Sigmoid colon (tissue), 7 donors: ENCODE data around the gene VAT1L. TPM values are rescaled to one million over a fixed set of nuclear protein-coding genes. Genes with fewer than 3 reads are reported as not detected.

Experiments used
- DNase-seq: peaks from one replicate; pipeline ENCODE4 v3.0.0-alpha.2; 2019
- H3K27ac ChIP-seq, 4 donors: fragments of 200-600 bp; sonication (generic); one replicate each; pipeline ENCODE4 v1.5.1; 2016 to 2019; ENCODE audit warnings: mild to moderate bottlenecking in 1 of 4
- H3K27me3 ChIP-seq, 3 donors: fragments of 200-600 bp; sonication (generic); one replicate each; pipeline ENCODE4 v1.5.1; 2019; ENCODE audit warnings: mild to moderate bottlenecking in 1 of 3
- H3K36me3 ChIP-seq, 4 donors: fragments of 200-600 bp; sonication (generic); one replicate each; pipeline ENCODE4 v1.5.1; 2016 to 2019
- H3K4me1 ChIP-seq, 4 donors: fragments of 200-600 bp; sonication (generic); one replicate each; pipeline ENCODE4 v1.5.1; 2017 to 2019
- H3K4me3 ChIP-seq, 4 donors: fragments of 200-600 bp; sonication (generic); one replicate each; pipeline ENCODE4 v1.5.1; 2017 to 2019; ENCODE audit warnings: mild to moderate bottlenecking in 2 of 4, moderate library complexity in 1 of 4
- H3K9me3 ChIP-seq, 4 donors: fragments of 200-600 bp in 3 of 4; sonication (generic) in 3 of 4; one replicate each; pipeline versions ENCODE4 v1.5.1 to v1.6.1; 2013 to 2019
- CTCF ChIP-seq, 4 experiments: fragments of 450-650 bp in 3 of 4; fragments of 200-600 bp in 1 of 4; IDR thresholded peaks; one replicate each; pipeline ENCODE4 v1.5.1; 2016 to 2019; ENCODE audit warnings: antibody characterized with exemption in 4 of 4, mild to moderate bottlenecking in 3 of 4, moderate library complexity in 2 of 4
- EP300 ChIP-seq, 4 donors: sonication (generic); formaldehyde crosslinking; IDR thresholded peaks; one replicate each; pipeline ENCODE4 v1.6.1; 2017; ENCODE audit warnings: antibody characterized with exemption in 4 of 4
- POLR2A ChIP-seq, 2 donors: fragments of 450-650 bp; IDR thresholded peaks; one replicate each; pipeline ENCODE4 v1.6.1; 2016; ENCODE audit warnings: antibody characterized with exemption in 2 of 2, mild to moderate bottlenecking in 2 of 2, moderate library complexity in 2 of 2
- POLR2AphosphoS5 ChIP-seq, 4 donors: sonication (generic); formaldehyde crosslinking; IDR thresholded peaks; one replicate each; pipeline ENCODE4 v1.6.1; 2017; ENCODE audit warnings: antibody characterized with exemption in 4 of 4
- WGBS, 2 donors: extraction: QIAGEN DNeasy Blood & Tissue Kit; methylation state at CpG; one replicate each; pipeline ENCODE4 v1.1.7; 2013; 5-methylcytosine and 5-hydroxymethylcytosine counted together
- intact Hi-C: fragments of 100-400 bp; cut with DNase I; formaldehyde crosslinking; loops from one replicate; pipeline ENCODE4 v1.15.1; 2023
- polyA plus RNA-seq, 3 donors: library from polyadenylated mRNA; stranded (reverse); fragments of 200-250 nt; gene quantifications; one replicate each; pipeline ENCODE4 v1.2.3, GENCODE V29; 2013
- total RNA-seq, 4 donors: library from RNA; depleted of rRNA; stranded (reverse); fragments of >200 nt; gene quantifications; one replicate each; pipeline ENCODE4 v1.1.0, GENCODE V29; 2016
- donor health status: healthy with polysubstance abuse.
- donor health status: Bipolar disorder and iron deficiency.
- donor health status: healthy.

Gene VAT1L
- total and polyA plus RNA-seq, 7 donors: 0.60 to 6.4 (median 4.5) TPM

- WGBS, 2 donors: 82 to 92% methylated on average over 6 of the region's 6 CpGs
- intact Hi-C loops: no loop called here
- Histone ChIP-seq H3K36me3 (no peaks in the 10 kb centered on the region), H3K4me3 (no peak overlapping the region), H3K4me1 (no peaks in the 10 kb centered on the region), H3K9me3 (no peaks in the 10 kb centered on the region), H3K27ac (no peak overlapping the region), H3K27me3 (no peaks in the 10 kb centered on the region)
- TF ChIP-seq POLR2A (IDR thresholded peaks at IDR 0.05): no peak
- no peak for TF ChIP-seq CTCF (IDR thresholded peaks at IDR 0.05)
- no peak for TF ChIP-seq EP300 (IDR thresholded peaks at IDR 0.05)
- no peak for TF ChIP-seq POLR2AphosphoS5 (IDR thresholded peaks at IDR 0.05)
- DNase-seq: no peak
Observed at GRCh38 chr16:77858060-77858459, 69.7 kb downstream of the VAT1L start.

GRCh38 chr16:77859493-77860232 lies 71.3 kb downstream of the VAT1L start:
- DNase-seq: no peak
- Histone ChIP-seq H3K36me3 (no peaks in the 10 kb centered on the region), H3K9me3 (no peaks in the 10 kb centered on the region), H3K4me3 (no peak overlapping the region), H3K27me3 (no peaks in the 10 kb centered on the region), H3K4me1 (no peaks in the 10 kb centered on the region), H3K27ac (no peak overlapping the region)
- intact Hi-C loops: no loop called here
- WGBS, 2 donors: 88 to 95% methylated on average over 11 of the region's 11 CpGs
- TF ChIP-seq EP300 (IDR thresholded peaks at IDR 0.05): no peak
- TF ChIP-seq CTCF (IDR thresholded peaks at IDR 0.05): no peak
- TF ChIP-seq POLR2AphosphoS5 (IDR thresholded peaks at IDR 0.05): no peak
- TF ChIP-seq POLR2A (IDR thresholded peaks at IDR 0.05): no peak

- H3K36me3 ChIP-seq: no peaks in the 10 kb centered on the region
- intact Hi-C loops: no loop called here
- no peaks in the 10 kb centered on the region for H3K4me1 ChIP-seq
- no peaks in the 10 kb centered on the region for H3K9me3 ChIP-seq
- DNase-seq: no peak
- TF ChIP-seq POLR2AphosphoS5 (IDR thresholded peaks at IDR 0.05): no peak
- TF ChIP-seq EP300 (IDR thresholded peaks at IDR 0.05): no peak
- no peak for TF ChIP-seq POLR2A (IDR thresholded peaks at IDR 0.05)
- TF ChIP-seq CTCF (IDR thresholded peaks at IDR 0.05): no peak
- no peaks in the 10 kb centered on the region for H3K27me3 ChIP-seq
- no peak overlapping the region for H3K4me3 ChIP-seq
- no peak overlapping the region for H3K27ac ChIP-seq
- WGBS, 2 donors: 91 to 94% methylated on average over 3 of the region's 3 CpGs
Observed at GRCh38 chr16:77860953-77861352, 72.6 kb downstream of the VAT1L start.

- 10 to 52% methylated on average over 5 of the region's 5 CpGs for WGBS, 2 donors
- no peaks in the 10 kb centered on the region for H3K4me1 ChIP-seq
- DNase-seq: no peak
- no peaks in the 10 kb centered on the region for H3K36me3 ChIP-seq
- TF ChIP-seq POLR2AphosphoS5 (IDR thresholded peaks at IDR 0.05): no peak
- TF ChIP-seq POLR2A (IDR thresholded peaks at IDR 0.05): no peak
- no peak for TF ChIP-seq EP300 (IDR thresholded peaks at IDR 0.05)
- no peak for TF ChIP-seq CTCF (IDR thresholded peaks at IDR 0.05)
- no peaks in the 10 kb centered on the region for H3K9me3 ChIP-seq
- H3K27ac ChIP-seq: no peak overlapping the region
- H3K4me3 ChIP-seq: no peak overlapping the region
- H3K27me3 ChIP-seq: no peaks in the 10 kb centered on the region
- intact Hi-C loops: no loop called here
Observed at GRCh38 chr16:77863250-77863649, 74.9 kb downstream of the VAT1L start.

GRCh38 chr16:77866752-77867151 lies 78.4 kb downstream of the VAT1L start:
- intact Hi-C loops: no loop called here
- Histone ChIP-seq H3K4me3 (no peak overlapping the region), H3K9me3 (no peaks in the 10 kb centered on the region), H3K36me3 (no peaks in the 10 kb centered on the region), H3K4me1 (no peaks in the 10 kb centered on the region), H3K27ac (no peak overlapping the region), H3K27me3 (no peaks in the 10 kb centered on the region)
- 20 to 65% methylated on average over 8 of the region's 8 CpGs for WGBS, 2 donors
- DNase-seq: no peak
- no peak for TF ChIP-seq POLR2AphosphoS5 (IDR thresholded peaks at IDR 0.05)
- no peak for TF ChIP-seq EP300 (IDR thresholded peaks at IDR 0.05)
- TF ChIP-seq POLR2A (IDR thresholded peaks at IDR 0.05): no peak
- no peak for TF ChIP-seq CTCF (IDR thresholded peaks at IDR 0.05)
